NB4 (cell line): Measurements from ENCODE around the gene MAP2K4.
"Not testable (repeated sequence)": the region's sequence is repeated elsewhere in the genome, so short reads cannot be mapped to it uniquely, and the experiment has no call there.

Source experiments
- DNase-seq: peaks from one replicate; pipeline ENCODE4 v3.0.0; 2010; ENCODE audit warnings: low read depth
- H3K4me3 ChIP-seq: one replicate; pipeline ENCODE4 v1.5.1; 2011; ENCODE audit warnings: mild to moderate bottlenecking, low read depth, low read length, moderate library complexity
- CTCF ChIP-seq: IDR thresholded peaks from one replicate; pipeline ENCODE4 v1.5.1; 2012; ENCODE audit warnings: low read depth, low read length
- MAX ChIP-seq: IDR thresholded peaks from 2 replicates; pipeline ENCODE4 v1.6.1; 2011; ENCODE audit warnings: low read depth, low read length
- MYC ChIP-seq: IDR thresholded peaks from 2 replicates; pipeline ENCODE4 v1.6.1; 2011; ENCODE audit warnings: low read depth, low read length
- POLR2A ChIP-seq: IDR thresholded peaks from 2 replicates; pipeline ENCODE4 v1.6.1; 2011; ENCODE audit warnings: mild to moderate bottlenecking; ENCODE audit not compliant: insufficient read length; ENCODE audit errors: extremely low read depth

The MAP2K4 gene

GRCh38 chr17:12020642-12021622 is at the start of gene MAP2K4:
TSS of gene MAP2K4 (plus strand) at chr17:12020877. CDS start at chr17:12020887, 10 bp downstream.
- H3K4me3 ChIP-seq = peak within 1 kb of the TSS; percentile 67
- DNase-seq = peak; percentile 89
- TF ChIP-seq MYC (no peak), CTCF (no peak), MAX (no peak), POLR2A (peak; percentile 77)

GRCh38 chr17:11972741-11973140 is 47.9 kb upstream of the MAP2K4 start:
- H3K4me3 ChIP-seq, DNase-seq: not testable (repeated sequence)

- no peak for DNase-seq
- no peak overlapping the region for H3K4me3 ChIP-seq
- TF ChIP-seq CTCF = no peak
- no peak for TF ChIP-seq MAX
- TF ChIP-seq MYC = no peak
- TF ChIP-seq POLR2A = no peak
These were observed 40.9 kb upstream of the MAP2K4 start for GRCh38 chr17:11979795-11980194.

GRCh38 chr17:11980813-11981212 is 39.9 kb upstream of the MAP2K4 start:
- TF ChIP-seq CTCF (peak; percentile 49), POLR2A (no peak)
- H3K4me3 ChIP-seq = no peak overlapping the region
- DNase-seq = peak; percentile 22

- TF ChIP-seq MAX = no peak
- no peak overlapping the region for H3K4me3 ChIP-seq
- no peak for DNase-seq
These were observed 38.8 kb upstream of the MAP2K4 start for GRCh38 chr17:11981862-11982261.

- TF ChIP-seq CTCF (no peak), MYC (no peak), POLR2A (no peak), MAX (no peak)
- no peak for DNase-seq
- no peak overlapping the region for H3K4me3 ChIP-seq
These were observed 34.3 kb upstream of the MAP2K4 start for GRCh38 chr17:11986179-11986941.
